HPDE6-E6E7 (cell line): ENCODE data around the gene INSIG2.

ENCODE experiments used
- DNase-seq: peaks from one replicate; pipeline ENCODE4 v3.0.0; 2011; ENCODE audit warnings: missing footprints; ENCODE audit errors: extremely low spot score

Gene INSIG2

DNA sequence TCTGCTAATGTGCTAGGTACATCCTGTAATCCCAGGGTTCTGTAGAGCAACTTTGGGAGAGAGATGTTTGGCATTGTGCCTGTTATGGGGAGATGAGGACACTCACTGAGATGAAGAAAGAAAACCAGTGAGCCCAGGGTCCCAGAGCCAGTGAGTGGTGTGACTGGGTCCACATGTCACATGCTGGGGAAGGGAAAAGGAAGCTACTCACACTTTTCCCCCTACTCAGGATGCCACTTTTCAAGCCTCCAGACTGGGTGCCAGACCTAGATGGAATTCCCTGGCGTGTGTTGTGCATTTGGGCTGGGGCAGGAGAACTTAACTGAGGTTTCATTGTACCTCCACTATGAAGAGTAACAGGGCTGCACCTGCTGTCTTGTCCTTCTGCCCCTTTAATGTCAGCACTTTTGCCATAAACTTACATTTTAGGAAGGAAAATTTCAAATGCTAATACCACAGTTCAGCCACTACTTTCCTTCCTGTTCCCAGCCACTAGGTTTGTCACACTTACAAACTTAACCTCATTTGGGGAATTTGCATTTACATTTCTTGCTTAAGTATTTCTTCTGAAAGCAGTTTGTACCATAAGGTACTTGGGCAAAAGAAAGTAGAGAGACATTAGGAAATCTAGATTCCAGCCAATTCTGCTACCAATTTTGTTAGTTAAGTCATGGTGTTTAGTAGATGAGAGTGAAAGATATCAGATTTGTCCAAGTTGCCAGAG, 10.2 kb downstream of the INSIG2 start:
- DNase-seq: no peak

DNA sequence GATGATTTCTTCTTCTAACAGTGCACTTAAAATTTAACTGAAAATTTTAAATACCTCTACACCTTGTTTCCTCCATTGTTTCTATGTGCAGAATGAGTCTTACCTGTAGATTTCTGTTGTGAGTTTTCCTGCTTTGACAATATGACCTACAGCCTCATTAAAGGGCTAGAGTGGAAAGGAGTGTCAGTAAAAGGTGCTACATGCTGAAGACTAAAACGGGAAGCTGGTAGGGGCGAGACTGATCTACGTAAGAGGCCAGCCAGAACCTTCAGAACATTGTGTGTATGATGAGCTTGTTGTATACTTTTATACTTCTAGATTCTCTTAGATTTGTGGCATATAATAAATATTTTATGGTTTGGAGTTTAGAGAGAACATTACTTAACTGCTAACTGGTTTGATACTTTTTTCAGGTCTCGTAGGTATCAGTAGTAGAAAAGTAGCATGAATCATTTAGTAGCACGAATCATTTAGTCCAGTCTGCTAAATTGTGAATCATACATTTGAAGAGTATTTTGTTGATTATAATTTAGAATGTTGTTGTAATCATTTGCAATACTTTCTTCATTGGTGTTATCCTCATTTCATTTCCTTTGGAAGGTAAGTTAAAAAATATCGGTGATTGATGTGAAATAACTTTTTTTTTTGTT, 14.3 kb downstream of the INSIG2 start:
- no peak for DNase-seq

DNA sequence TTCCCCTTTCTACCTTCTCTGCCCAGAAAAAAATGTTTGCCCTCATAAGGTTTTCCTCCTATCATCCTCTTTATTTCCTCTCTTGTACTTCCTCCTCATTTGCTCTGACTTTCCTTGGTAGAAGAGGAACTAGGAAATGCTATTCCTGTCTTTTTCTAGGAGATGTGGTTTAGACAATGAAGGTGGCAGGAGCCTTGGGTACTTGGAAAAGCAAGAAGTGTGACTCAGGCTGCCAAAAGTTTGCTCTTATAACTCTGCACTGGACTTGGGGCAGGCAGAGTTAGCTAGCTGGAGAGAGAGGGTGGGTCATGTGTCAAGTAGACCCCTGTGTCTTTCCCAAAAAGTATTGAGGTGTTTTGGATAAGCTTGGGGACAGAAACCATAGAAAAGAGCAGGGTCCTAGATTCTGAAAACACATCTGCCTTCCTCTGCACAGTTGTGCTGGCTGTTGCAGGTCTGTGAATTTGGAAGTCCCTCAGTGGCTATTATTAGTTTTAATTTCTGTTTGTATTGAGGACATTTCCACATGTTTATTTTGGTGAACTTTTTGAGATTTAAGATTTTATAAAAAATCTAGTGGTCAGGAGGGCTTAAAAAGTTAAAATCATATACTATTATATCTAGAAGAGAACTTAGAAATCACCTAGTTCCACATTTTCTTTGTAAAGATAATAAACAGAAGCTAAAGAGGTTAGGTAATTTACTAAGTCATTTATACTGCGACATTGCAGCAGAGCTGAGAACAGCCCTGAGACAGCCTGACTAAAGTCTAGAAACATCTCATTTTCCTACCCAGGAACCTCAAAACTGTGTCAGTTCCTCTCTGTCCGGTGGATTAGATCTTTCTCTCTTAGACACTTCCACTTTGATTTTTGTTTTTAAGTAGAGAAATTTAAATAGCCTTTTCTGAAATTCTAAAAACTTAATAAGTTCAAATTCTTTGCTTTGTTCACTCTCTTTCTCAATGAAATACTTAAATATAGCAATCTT, 16.0 kb downstream of the INSIG2 start:
- no peak for DNase-seq

DNA sequence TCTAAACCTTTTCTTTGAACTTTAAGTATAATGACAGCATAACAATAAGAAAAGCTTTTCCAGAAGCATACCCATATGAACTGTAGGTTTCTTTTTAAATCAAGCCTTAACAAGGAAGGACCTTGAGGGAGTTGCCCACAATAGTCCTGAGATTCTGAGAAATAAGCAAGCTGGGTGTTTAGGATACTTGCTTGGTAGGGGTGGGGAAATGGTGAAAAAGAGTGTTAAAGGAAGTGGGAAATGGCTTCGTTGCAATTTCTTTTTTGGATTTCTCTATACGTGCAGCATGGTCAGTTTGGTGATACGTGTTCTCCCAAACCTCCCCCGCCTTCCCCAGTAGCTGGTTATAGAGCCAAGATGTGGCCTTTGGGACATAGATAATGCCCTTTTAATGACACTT, 17.2 kb downstream of the INSIG2 start:
- no peak for DNase-seq

DNA sequence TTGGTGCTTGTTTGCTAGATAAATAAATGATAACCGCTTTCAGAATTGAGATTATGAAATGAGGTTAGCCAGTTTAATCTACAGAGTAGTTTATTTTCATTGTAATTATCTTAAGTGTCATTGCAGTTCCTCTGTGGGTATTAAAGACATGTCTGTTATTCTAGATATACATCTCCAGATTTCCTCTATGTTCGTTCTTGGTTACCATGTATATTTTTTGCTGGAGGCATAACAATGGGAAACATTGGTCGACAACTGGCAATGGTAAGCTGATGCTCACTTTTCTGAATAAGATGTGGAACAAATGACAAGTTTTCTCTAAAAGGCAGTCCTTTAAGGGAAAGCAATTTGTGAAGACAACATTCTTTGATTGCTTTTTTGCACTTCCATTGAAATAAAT, 18.7 kb downstream of the INSIG2 start:
- no peak for DNase-seq

DNA sequence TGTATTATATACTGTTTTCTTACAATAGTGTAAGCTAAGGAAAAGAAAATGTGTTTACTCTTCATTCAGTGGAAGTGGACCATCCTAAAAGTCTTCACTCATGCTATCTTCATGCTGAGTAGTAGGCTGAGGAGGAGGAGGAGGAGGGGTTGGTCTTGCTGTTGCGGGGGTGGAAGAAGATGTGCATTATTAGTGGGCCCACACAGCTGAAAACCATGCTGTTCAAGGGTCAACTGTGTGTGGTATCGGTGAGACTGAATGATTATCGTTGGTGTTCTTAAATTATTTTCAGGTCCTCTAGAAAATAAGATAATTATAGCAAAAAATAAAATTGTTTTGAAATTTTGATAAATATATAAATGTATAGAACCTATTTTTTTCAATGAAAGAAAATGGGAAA, 22.0 kb downstream of the INSIG2 start:
- DNase-seq: no peak

DNA sequence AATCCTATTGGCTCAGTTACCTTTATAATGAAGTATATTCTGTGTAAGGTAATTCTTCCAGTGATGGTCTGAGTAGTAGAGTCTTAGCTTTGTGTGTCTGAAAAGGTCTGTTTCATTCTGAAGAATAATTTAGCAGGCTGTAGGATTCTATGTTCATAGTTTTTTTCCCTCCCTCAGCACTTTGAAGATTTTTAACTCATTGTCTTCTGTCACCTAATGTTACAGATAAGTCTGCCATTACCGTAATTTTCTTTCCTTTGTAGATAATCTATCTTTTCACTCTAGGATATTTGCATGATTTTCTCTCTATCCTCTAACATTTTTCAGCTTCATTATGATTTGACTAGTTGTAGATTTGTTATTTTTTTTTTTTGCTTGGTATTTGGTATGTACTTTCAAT, 22.7 kb downstream of the INSIG2 start:
- DNase-seq: no peak

DNA sequence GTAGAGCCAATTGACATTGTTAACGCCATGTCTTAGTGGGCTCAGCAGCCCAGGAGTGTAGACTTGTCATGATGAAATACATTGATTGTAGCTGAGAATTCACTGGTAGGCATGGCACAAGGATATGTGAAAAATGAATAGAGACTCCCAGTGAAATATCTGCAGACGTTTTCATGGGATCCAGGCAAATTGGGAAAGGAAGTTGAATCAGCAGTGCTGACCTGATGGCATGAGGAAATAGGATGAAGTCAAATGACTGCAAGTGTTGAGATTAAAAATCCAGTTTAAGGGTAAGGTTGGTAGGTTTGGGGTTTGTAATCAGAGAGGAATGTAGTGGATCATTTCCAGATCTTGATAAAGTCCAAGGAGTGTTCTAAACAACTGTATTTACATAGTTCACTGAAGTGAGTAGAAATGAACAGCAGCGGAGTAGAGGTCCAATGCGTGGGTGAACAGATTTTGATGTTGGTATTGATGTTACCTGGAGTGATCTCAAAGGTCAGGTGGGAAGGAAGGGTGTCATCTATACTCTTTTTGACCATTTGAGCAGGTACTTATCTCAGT, 24.6 kb downstream of the INSIG2 start:
- DNase-seq: no peak

DNA sequence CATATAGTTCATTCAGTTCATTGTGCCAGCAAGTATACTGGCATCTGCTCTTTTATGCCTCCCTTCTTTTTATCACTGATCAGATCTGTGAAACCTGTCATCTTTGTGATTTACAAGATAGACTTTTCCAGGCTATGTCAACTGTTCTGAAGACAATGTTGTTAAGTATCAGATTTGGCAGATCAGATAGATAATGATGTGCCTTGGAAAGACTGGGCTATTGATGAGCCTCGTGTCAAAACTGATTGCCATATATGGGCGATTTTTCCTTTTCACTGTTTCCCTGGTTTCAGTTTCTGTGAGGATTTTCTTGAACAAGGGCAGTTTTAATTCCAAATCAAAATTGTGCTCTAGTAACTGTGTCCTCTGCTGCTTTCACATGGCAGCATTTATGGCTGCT, 26.6 kb downstream of the INSIG2 start:
- DNase-seq: no peak

DNA sequence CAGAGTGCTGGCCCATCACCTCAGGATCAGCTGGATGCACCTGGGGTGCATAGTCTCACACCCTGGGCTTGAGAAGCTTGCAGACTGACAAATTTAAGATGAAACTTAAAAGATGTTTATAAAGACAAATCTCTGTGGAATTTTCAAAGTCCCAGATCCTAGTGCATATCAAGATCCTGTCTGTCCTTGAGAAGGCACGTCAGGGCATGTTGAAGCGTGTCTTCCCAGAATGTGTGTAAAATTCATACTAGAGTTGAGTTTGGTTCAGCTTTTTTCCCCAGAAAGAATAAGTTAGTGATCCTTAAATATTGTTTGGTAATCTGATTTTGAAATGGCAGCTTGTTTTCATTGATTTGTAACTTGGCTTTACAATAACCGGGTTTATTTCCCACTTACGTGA, 27.5 kb downstream of the INSIG2 start:
- DNase-seq: no peak

DNA sequence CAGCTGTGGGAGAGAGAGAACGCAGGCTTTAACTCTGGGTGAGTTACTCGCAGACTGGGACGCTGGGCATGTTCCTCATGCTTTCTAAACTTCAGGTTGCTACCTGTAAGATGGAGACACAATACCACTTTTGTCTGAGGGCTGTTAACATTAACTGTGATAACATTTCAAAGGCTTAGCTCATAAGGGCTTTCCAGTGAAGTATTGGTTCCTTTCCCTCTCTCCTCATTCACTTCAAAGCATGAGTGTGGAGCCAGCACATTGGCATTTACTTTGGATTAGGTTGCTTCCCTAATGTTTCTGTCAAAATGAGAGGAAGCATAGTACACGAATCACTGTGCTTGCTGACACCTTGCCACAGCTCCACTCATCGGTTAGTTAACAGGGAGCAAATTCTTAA, 30.2 kb downstream of the INSIG2 start:
- no peak for DNase-seq

DNA sequence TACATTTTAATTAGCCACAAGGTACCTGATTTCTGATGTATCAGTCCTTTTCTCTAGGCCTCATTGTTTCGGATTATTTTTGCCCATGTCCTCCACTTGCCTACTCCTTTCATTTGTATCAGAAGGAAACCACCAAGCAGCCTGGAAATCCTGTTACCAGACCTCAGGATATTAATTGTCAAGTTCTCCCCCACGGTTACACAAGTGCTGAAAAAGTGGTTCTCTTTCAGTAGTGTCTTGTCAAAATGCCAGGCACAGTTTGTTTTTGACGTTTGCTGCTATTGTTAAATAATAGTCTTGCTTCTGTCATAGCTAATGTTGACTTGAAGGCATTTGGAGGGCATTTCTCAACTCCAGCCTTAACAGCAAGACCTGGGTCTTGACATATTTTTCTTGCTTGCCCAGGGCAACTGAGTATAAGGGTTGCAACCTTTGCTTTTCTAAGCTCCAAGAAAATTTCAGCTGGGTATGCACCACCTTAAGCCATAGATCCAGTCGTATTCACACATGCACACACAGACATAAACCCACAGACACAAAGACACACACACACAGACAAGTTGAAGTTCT, 31.0 kb downstream of the INSIG2 start:
- no peak for DNase-seq

DNA sequence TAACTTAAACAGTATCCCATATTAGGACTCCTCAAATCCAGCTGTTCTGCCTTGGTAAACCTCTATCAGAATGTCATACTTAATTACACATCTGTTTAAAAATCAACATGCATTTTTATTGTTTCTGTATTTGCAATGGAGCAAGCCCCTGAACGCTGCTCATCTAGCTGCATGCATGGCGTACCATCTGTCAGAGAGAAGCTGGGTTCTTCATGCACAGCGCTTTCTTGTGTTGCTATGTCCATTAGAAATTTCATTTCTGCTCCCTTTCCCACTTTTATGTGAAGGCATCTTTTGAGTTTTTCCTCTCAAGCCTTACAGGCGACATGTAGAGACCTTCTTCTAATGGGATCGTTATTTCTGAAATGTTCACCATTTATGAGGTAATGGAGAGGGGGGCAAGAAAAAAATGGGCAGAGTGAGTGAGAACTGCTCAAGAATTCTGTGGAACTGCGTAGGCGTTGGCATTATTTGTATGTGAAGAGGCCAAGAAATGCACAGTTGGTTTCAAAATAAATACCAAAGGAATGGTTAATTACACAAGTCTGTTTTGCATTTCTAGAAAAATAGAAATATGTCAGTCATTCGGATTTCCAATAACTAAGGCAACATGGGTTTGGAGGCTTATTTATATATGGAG, 31.6 kb downstream of the INSIG2 start:
- no peak for DNase-seq

DNA sequence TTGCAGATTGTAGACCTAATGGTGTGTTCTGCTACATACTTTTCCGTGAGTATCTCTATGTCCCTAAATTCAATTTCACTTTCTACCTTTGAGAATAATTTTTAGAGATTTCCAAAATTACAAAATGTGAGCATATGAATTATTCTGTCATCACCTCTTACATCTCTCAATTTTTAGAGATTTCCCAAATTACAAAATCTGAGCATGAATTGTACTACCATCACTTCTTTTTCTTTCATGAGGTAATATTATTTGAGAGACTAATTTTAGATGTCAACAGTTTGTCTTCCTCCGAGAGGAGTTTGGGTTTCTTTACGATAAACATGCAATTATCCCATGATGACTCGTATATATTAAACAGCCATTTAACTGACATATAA, 32.1 kb downstream of the INSIG2 start:
- DNase-seq: no peak

DNA sequence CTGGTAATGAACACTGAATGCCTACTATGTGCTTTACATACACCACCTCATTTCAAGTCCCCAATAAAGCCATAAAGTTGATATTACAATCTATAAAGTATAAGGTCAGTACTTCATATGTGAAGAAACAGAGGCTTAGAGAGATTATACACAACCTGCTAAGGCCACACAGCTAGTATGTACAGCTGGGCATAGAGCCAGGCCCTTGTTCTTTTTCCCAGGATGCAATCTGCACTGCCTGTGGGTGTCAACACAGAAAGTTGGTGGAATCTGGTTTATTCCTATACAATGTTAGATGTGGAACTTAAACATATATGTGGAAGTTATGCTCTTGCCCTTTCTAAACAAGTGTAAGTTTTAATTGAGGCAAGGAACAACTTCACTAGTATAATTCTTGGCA, 32.8 kb downstream of the INSIG2 start:
- no peak for DNase-seq

DNA sequence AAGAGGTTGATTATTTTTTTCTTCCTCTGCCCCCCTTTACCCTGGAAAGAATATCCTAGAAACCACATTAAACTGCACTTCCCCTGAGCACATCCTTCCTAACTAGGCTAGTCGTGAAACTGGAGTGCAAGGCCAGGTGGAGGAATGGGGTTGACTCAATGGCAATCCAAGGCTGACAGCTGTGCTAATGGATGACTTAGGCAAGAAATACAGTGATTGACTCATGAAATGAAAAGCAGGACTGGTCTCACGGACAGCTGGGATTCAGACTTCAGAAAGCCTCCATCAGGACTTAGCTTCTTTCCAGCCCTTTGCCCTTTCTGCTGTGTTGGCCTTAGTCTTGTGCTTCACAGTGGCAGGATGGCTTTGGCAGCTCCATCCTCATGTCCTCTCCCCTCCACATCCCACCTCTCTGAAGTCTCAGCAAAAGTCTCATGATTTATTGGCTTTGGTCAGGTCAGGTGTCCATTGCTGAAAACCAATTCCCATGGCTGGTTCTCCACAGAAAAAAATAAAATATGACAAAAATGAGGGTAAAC, 33.8 kb downstream of the INSIG2 start:
- DNase-seq: no peak

DNA sequence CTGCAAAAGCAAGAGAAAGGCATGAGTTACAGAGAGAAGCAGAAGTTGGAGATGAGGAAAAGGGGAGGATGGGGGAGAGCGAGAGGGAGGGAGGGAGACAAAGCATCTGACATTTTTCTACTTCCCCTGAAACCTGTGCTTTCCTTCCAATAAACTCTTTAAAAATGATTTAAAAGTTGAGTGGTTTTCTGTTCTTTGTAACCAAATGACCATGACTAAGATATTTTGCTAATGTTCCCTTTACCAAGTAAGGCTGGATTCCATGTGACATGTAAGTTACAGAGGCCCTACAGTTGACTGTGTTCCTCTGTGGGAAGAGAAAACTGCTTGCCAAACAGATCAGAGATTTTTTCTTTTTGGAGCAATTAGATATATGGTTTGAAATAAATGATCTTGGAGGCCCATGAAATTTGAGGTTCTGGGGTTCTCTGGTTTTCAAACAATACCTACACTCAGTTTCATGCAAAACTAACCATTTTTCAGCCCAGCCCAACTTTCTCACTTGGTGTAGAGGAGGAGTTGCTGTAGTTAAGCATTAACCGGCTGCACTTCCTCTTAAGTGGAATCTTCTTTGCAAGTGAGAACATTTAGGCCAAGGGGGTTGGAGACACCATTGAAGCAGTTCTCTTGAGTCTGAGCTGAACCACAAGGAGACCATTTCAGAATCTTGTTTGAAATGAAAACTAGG, 34.5 kb downstream of the INSIG2 start:
- DNase-seq: no peak

DNA sequence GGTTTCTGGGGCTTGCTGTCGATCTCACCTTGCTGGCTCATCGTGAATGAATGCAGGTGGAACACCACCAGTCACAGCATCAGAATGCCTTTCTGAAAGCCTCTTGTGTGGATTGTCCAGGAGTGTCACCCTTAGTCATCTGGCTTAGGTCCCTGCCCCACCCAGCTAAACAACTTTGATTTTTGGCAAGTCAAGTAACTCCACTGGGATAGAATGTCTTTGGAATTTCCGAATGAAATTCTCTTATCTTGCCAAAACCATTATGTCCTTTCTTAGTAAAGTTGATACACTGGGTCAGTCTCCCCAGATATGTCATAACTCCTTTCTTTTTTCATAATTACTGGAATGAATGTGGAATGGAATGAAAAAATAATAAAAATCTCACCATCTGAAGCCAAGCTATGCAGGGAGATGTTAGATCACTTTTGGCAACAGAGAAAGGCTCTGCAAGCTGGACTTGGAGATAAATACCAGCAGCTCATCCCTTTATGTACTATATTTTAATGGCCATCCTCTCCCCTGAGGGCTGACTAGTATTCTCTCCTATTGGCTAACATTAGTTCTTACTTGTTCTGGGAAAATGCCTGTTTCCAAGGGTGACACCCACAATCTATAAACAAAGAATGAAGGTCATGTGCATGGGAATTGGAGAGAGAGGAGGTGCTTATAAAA, 35.4 kb downstream of the INSIG2 start:
- DNase-seq: peak; percentile 95

DNA sequence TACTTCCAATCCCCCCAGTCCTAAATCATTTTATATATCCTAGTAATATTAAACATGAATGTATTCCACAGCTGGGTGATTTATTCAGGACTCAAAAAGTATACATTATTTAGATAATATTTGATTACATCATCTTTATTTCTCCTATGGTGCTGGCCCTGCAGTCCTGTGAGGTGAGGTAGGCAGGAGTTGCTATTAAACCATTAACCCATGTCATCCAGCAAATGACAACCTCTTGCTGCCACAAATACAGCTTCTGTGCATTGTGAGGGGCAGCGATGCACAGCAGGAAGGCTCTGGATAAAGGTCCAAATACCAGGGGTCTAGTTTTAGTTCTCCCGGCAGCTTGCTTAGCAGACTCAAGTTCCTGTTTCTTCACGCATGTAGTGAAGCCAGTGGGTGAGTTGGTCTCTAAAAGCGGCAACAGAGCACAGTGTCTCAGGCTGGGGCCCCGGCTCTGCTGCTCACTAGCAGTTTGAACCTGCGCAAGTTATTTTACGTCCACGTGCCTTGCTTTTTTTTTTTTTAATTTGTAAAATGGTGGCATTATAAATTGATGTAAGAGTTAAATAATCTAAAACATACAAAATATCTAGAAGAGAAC, 36.1 kb downstream of the INSIG2 start:
- no peak for DNase-seq

DNA sequence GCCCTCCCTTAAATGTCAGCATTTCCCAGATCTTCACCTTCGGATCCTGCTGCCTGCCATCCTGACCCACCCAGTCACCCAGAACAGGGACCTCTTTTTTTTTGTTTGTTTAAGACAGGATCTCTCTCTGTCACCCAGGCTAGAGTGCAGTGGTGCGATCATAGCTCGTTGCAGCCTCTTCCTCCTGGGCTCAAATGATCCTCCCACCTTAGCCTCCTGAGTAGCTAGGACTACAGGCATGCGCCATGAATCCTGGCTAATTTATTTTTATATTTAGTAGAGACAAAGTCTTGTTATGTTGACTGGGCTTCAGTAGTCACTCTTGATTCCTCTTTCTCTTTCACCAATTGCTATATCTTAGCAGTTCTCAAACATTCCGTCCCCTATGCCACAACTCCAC, 39.0 kb downstream of the INSIG2 start:
- DNase-seq: no peak
